ENCODE data around the gene MGAT4A. TPM values are rescaled to one million over a fixed set of nuclear protein-coding genes. Genes with fewer than 3 reads are reported as not detected.

The MGAT4A gene
- total and polyA plus RNA-seq, 2 of the 8 experiments (the other 6 are each of a cell fraction or from before 2014, with no cell fraction given), result 1.4 to 7.7 TPM

GRCh38 chr2:98709535-98709934, 21.4 kb downstream of the MGAT4A start:
- Histone ChIP-seq H3K56ac (replicated peaks; ENCODE audit: insufficient read length, low read depth, low read length) (no peak overlapping the region), H2BK15ac (ENCODE audit: low read length) (no peak overlapping the region), H3K79me1 (ENCODE audit: low read depth, low read length) (no peaks in the 10 kb centered on the region), H3K23me2 (ENCODE audit: low read depth, low read length) (no peaks in the 10 kb centered on the region; the same call in 1 of the 2 replicates), H3K14ac (ENCODE audit: insufficient read length) (no peak overlapping the region), H3K4me2 (ENCODE audit: insufficient read depth in 1 of 2, low read depth in 2 of 2, low read length in 2 of 2) (no peak overlapping the region), H3K18ac (ENCODE audit: extremely low read depth, low read length) (no peak overlapping the region), H4K5ac (ENCODE audit: insufficient read length, low read depth, low read length) (no peak overlapping the region), H2BK12ac (ENCODE audit: low read depth, low read length) (no peak overlapping the region), H2AK5ac (ENCODE audit: low read depth, low read length) (no peak overlapping the region), H3K27ac (ENCODE audit: low read depth, low read length) (no peak overlapping the region), H4K8ac (ENCODE audit: extremely low read depth, insufficient read depth, low read length) (no peak overlapping the region), H3K9ac (replicated peaks in 1 of 4; ENCODE audit: extremely low read depth in 1 of 4, low read depth in 3 of 4, low read length in 3 of 4) (no peak overlapping the region), H3K4ac (replicated peaks; ENCODE audit: insufficient read length, low read depth, low read length) (no peak overlapping the region), H4K20me1 (replicated peaks in 1 of 2; ENCODE audit: control insufficient read depth in 1 of 2, insufficient read depth in 2 of 2, low read length in 2 of 2) (no peaks in the 10 kb centered on the region), H2BK5ac (ENCODE audit: low read depth, low read length) (no peak overlapping the region), H2AFZ (ENCODE audit: low read length) (no peak overlapping the region), H3K23ac (ENCODE audit: insufficient read length) (no peak overlapping the region), H3K36me3 (ENCODE audit: control insufficient read depth in 2 of 4, insufficient read depth in 4 of 4, low read length in 3 of 4) (no peaks in the 10 kb centered on the region), H4K91ac (replicated peaks; ENCODE audit: insufficient read length, low read length) (no peak overlapping the region), H3K9me3 (ENCODE audit: insufficient read depth in 2 of 2, low read depth in 1 of 2, low read length in 1 of 2) (no peaks in the 10 kb centered on the region), H3K27me3 (replicated peaks in 1 of 4; ENCODE audit: control insufficient read depth in 3 of 4, extremely low read depth in 1 of 4, insufficient read depth in 3 of 4, low read length in 3 of 4) (no peaks in the 10 kb centered on the region), H3K79me2 (ENCODE audit: control insufficient read depth in 1 of 2, insufficient read depth in 2 of 2, low read length in 2 of 2) (no peaks in the 10 kb centered on the region), H2BK120ac (replicated peaks; ENCODE audit: low read depth, low read length) (no peak overlapping the region), H3K4me1 (replicated peaks in 1 of 4; ENCODE audit: control insufficient read depth in 3 of 4, insufficient read depth in 4 of 4, low read length in 3 of 4) (no peaks in the 10 kb centered on the region), H2BK20ac (ENCODE audit: low read length) (no peak overlapping the region), H3K4me3 (ENCODE audit: extremely low read depth in 1 of 4, insufficient read depth in 2 of 4, low read depth in 3 of 4, low read length in 4 of 4) (no peak overlapping the region)
- no peak for DNase-seq (ENCODE audit: low read depth in 1 of 2, low spot score in 2 of 2)
- ChIA-PET CTCF (ENCODE audit: partially characterized antibody) (interaction anchor here (1.1 to 1.2 kb wide), 2 partner anchors 16 to 60 kb away, joined by 3 read pairs; no protein-coding TSS in a partner anchor), POLR2A (ENCODE audit: partially characterized antibody) (no interaction called here)
- no peak for FAIRE-seq
- no peak for TF ChIP-seq HDAC6 (IDR thresholded peaks at IDR 0.05; ENCODE audit: low read depth, low read length)

Data from H1 (cell line).